Panc1 (cell line): Measurements from ENCODE around the gene FARSA.

ENCODE experiments used
- CTCF ChIP-seq: fragments of 450-650 bp; IDR thresholded peaks from 2 replicates; pipeline ENCODE4 v1.5.1; 2017; ENCODE audit warnings: mild to moderate bottlenecking
- POLR2AphosphoS5 ChIP-seq: IDR thresholded peaks from 2 replicates; pipeline ENCODE4 v1.6.1; 2012; ENCODE audit warnings: mild to moderate bottlenecking, low read depth, low read length, moderate library complexity

GRCh38 chr19:12948612-12949362 lies 15.3 kb upstream of the FARSA start:
- TF ChIP-seq POLR2AphosphoS5 (no peak), CTCF (no peak)
